Measurements from ENCODE around the gene VDAC1. TPM values are rescaled to one million over a fixed set of nuclear protein-coding genes. Genes with fewer than 3 reads are reported as not detected.
A peak's percentile ranks its signal among the peaks of the same experiment; 100 is the strongest.

VDAC1 gene
- total and polyA plus RNA-seq, 2 of the 8 experiments (the other 6 are each of a cell fraction or from before 2014, with no cell fraction given), result 111 to 301 TPM

- H2AFZ ChIP-seq (ENCODE audit: low read length), result no peak overlapping the region
- FAIRE-seq (no peak), DNase-seq (ENCODE audit: low read depth in 1 of 2, low spot score in 2 of 2) (no peak)
- H3K4me1 ChIP-seq (replicated peaks in 1 of 4; ENCODE audit: control insufficient read depth in 3 of 4, insufficient read depth in 4 of 4, low read length in 3 of 4), result no peaks in the 10 kb centered on the region; a peak in 1 of 7 replicates
- TF ChIP-seq KDM4A (IDR thresholded peaks at IDR 0.05; ENCODE audit: low read depth, low read length, severe bottlenecking) (no peak), RBBP5 (IDR thresholded peaks at IDR 0.05; ENCODE audit: borderline replicate concordance, low read depth, low read length) (no peak), CEBPB (IDR thresholded peaks at IDR 0.05; ENCODE audit: low read depth, low read length) (peak; percentile 78), SP1 (IDR thresholded peaks at IDR 0.05; ENCODE audit: low read depth, low read length) (no peak)
- H2BK20ac ChIP-seq (ENCODE audit: low read length), result no peak overlapping the region
- no peak overlapping the region for H3K4me3 ChIP-seq (ENCODE audit: extremely low read depth in 1 of 4, insufficient read depth in 2 of 4, low read depth in 3 of 4, low read length in 4 of 4)
- peaks cover 0 to 3% (median under 1%) of the 10 kb centered on the region in 4 experiments; a peak in 1 of 8 replicates for H3K36me3 ChIP-seq (ENCODE audit: control insufficient read depth in 2 of 4, insufficient read depth in 4 of 4, low read length in 3 of 4)
- peaks cover 0 to 2% of the 10 kb centered on the region in 2 experiments for H4K20me1 ChIP-seq (replicated peaks in 1 of 2; ENCODE audit: control insufficient read depth in 1 of 2, insufficient read depth in 2 of 2, low read length in 2 of 2)
- no peak overlapping the region for H4K91ac ChIP-seq (replicated peaks; ENCODE audit: insufficient read length, low read length)
- no peak overlapping the region for H2BK120ac ChIP-seq (replicated peaks; ENCODE audit: low read depth, low read length)
- H3K9me3 ChIP-seq (ENCODE audit: insufficient read depth in 2 of 2, low read depth in 1 of 2, low read length in 1 of 2), result no peaks in the 10 kb centered on the region
- H3K79me2 ChIP-seq (ENCODE audit: control insufficient read depth in 1 of 2, insufficient read depth in 2 of 2, low read length in 2 of 2), result no peaks in the 10 kb centered on the region
- no peaks in the 10 kb centered on the region for H3K23me2 ChIP-seq (ENCODE audit: low read depth, low read length)
- no peak overlapping the region for H4K5ac ChIP-seq (ENCODE audit: insufficient read length, low read depth, low read length)
- POLR2A ChIA-PET (ENCODE audit: partially characterized antibody), result no interaction called here
- CTCF ChIA-PET (ENCODE audit: partially characterized antibody), result interaction anchor here (0.9 to 1.6 kb wide), 5 partner anchors 46 to 527 kb away, joined by 3 to 4 read pairs (median 3); no protein-coding TSS in a partner anchor
- no peaks in the 10 kb centered on the region for H3K27me3 ChIP-seq (replicated peaks in 1 of 4; ENCODE audit: control insufficient read depth in 3 of 4, extremely low read depth in 1 of 4, insufficient read depth in 3 of 4, low read length in 3 of 4)
- no peak overlapping the region for H3K4ac ChIP-seq (replicated peaks; ENCODE audit: insufficient read length, low read depth, low read length)
- no peak overlapping the region for H2BK15ac ChIP-seq (ENCODE audit: low read length)
- H3K4me2 ChIP-seq (ENCODE audit: insufficient read depth in 1 of 2, low read depth in 2 of 2, low read length in 2 of 2), result no peak overlapping the region
- no peak overlapping the region for H3K14ac ChIP-seq (ENCODE audit: insufficient read length)
- no peak overlapping the region for H2BK12ac ChIP-seq (ENCODE audit: low read depth, low read length)
- WGBS, 2 experiments (ENCODE audit: extremely low coverage in 1 of 2, insufficient coverage in 1 of 2, insufficient read length in 1 of 2, insufficient replicate concordance in 2 of 2, low coverage in 1 of 2, low lambda C conversion rate in 2 of 2, missing lambda C conversion rate in 1 of 2), result 87% methylated on average over 5 of the region's 7 CpGs; no CpG with 5 or more reads in 1 of the 2 experiments
- H3K79me1 ChIP-seq (ENCODE audit: low read depth, low read length), result no peaks in the 10 kb centered on the region
- no peak overlapping the region for H3K23ac ChIP-seq (ENCODE audit: insufficient read length)
- no peak overlapping the region for H3K27ac ChIP-seq (ENCODE audit: low read depth, low read length)
- no peak overlapping the region for H3K18ac ChIP-seq (ENCODE audit: extremely low read depth, low read length)
- no peak overlapping the region for H2AK5ac ChIP-seq (ENCODE audit: low read depth, low read length)
- H3K56ac ChIP-seq (replicated peaks; ENCODE audit: insufficient read length, low read depth, low read length), result no peak overlapping the region
- H2BK5ac ChIP-seq (ENCODE audit: low read depth, low read length), result no peak overlapping the region
- H4K8ac ChIP-seq (ENCODE audit: extremely low read depth, insufficient read depth, low read length), result no peak overlapping the region
- no peak overlapping the region for H3K9ac ChIP-seq (replicated peaks in 1 of 4; ENCODE audit: extremely low read depth in 1 of 4, low read depth in 3 of 4, low read length in 3 of 4)
These were observed 53.8 kb downstream of the VDAC1 start for GRCh38 chr5:133950821-133951612.

All from H1 (cell line).